HG03060 (cell line): Measurements from ENCODE around the gene NRCAM.
A peak's percentile ranks its signal among the peaks of the same experiment; 100 is the strongest.

Source experiments
- ATAC-seq: cut with Tn5 transposase; IDR thresholded peaks from one replicate; pipeline ENCODE4 v1.9.1; 2021; ENCODE audit warnings: low read depth, moderate number of reproducible peaks; ENCODE audit not compliant: unreplicated experiment

NRCAM gene

GRCh38 chr7:108321359-108321758 lies 134.9 kb downstream of the NRCAM start:
- ATAC-seq, result no peak

GRCh38 chr7:108316708-108317107 lies 139.5 kb downstream of the NRCAM start:
- no peak for ATAC-seq

GRCh38 chr7:108314551-108314950 lies 141.7 kb downstream of the NRCAM start:
- no peak for ATAC-seq

GRCh38 chr7:108314049-108314448 lies 142.2 kb downstream of the NRCAM start:
- no peak for ATAC-seq

- ATAC-seq, result no peak
These were observed 143.2 kb downstream of the NRCAM start for GRCh38 chr7:108313086-108313485.

- peak; percentile 38 for ATAC-seq
These were observed 144.6 kb downstream of the NRCAM start for GRCh38 chr7:108311446-108312168.

GRCh38 chr7:108310351-108310750 lies 145.9 kb downstream of the NRCAM start:
- no peak for ATAC-seq

GRCh38 chr7:108308903-108309302 lies 147.3 kb downstream of the NRCAM start:
- no peak for ATAC-seq

- no peak for ATAC-seq
These were observed 148.0 kb downstream of the NRCAM start for GRCh38 chr7:108308276-108308675.

- no peak for ATAC-seq
These were observed 148.6 kb downstream of the NRCAM start for GRCh38 chr7:108307595-108307994.

GRCh38 chr7:108307194-108307593 lies 149.0 kb downstream of the NRCAM start:
- no peak for ATAC-seq

GRCh38 chr7:108303332-108303731 lies 152.9 kb downstream of the NRCAM start:
- no peak for ATAC-seq

GRCh38 chr7:108301387-108301786 lies 154.8 kb downstream of the NRCAM start:
- no peak for ATAC-seq

GRCh38 chr7:108299251-108299973 lies 156.8 kb downstream of the NRCAM start:
- ATAC-seq, result no peak

GRCh38 chr7:108296911-108297310 lies 159.3 kb downstream of the NRCAM start:
- no peak for ATAC-seq

- peak; percentile 96 for ATAC-seq
These were observed 161.6 kb downstream of the NRCAM start for GRCh38 chr7:108294595-108294994.

- no peak for ATAC-seq
These were observed 163.1 kb downstream of the NRCAM start for GRCh38 chr7:108293149-108293612.

- no peak for ATAC-seq
These were observed 163.7 kb downstream of the NRCAM start for GRCh38 chr7:108292541-108292940.

GRCh38 chr7:108291791-108292440 lies 164.3 kb downstream of the NRCAM start:
- no peak for ATAC-seq

GRCh38 chr7:108291152-108291508 lies 165.1 kb downstream of the NRCAM start:
- ATAC-seq, result no peak

- ATAC-seq, result no peak
These were observed 165.6 kb downstream of the NRCAM start for GRCh38 chr7:108290459-108291151.
